Vagina (tissue), 2 donors: Measurements from ENCODE around the gene SEC31A.

ENCODE experiments used
- POLR2A ChIP-seq, 2 donors: fragments of 450-650 bp; IDR thresholded peaks; one replicate each; pipeline ENCODE4 v1.6.1; 2017; ENCODE audit warnings: antibody characterized with exemption in 2 of 2, mild to moderate bottlenecking in 2 of 2, moderate library complexity in 2 of 2
- TF ChIP-seq, protein P1 (sequence below), 3 experiments: fragments of 450-650 bp in 2 of 3; fragments of 200-600 bp in 1 of 3; sonication (generic) in 1 of 3; IDR thresholded peaks; one replicate each; pipeline ENCODE4 v1.5.1; 2017 to 2019; ENCODE audit warnings: antibody characterized with exemption in 3 of 3, mild to moderate bottlenecking in 2 of 3, moderate library complexity in 2 of 3

DNA sequence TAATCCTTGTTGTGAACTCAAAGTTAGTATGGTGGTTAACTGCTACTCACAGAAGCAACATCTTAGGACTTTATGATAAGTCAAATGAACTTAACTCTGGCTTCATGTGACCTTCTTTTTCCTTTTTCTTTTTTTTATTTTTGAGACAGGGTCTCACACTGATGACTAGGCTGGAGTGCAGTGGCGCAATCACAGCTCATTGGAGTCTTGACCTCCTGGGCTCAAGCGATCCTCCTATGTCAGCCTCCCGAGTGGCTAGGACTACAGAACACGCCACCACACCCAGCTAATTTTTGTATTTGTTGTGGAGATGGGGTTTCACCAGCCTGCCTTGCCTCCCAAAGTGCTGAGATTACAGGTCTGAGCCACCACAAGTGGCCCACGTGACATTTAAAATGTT is 22.4 kb downstream of the SEC31A start:
- TF ChIP-seq, protein P1, sequence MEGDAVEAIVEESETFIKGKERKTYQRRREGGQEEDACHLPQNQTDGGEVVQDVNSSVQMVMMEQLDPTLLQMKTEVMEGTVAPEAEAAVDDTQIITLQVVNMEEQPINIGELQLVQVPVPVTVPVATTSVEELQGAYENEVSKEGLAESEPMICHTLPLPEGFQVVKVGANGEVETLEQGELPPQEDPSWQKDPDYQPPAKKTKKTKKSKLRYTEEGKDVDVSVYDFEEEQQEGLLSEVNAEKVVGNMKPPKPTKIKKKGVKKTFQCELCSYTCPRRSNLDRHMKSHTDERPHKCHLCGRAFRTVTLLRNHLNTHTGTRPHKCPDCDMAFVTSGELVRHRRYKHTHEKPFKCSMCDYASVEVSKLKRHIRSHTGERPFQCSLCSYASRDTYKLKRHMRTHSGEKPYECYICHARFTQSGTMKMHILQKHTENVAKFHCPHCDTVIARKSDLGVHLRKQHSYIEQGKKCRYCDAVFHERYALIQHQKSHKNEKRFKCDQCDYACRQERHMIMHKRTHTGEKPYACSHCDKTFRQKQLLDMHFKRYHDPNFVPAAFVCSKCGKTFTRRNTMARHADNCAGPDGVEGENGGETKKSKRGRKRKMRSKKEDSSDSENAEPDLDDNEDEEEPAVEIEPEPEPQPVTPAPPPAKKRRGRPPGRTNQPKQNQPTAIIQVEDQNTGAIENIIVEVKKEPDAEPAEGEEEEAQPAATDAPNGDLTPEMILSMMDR (IDR thresholded peaks at IDR 0.05) = no peak
- TF ChIP-seq POLR2A (IDR thresholded peaks at IDR 0.05) = no peak
